ENCODE results near the gene POR.

POR gene

GRCh38 chr7:75916685-75917634, 2.0 kb downstream of the POR start:
- no peak for DNase-seq

- DNase-seq = no peak
Measured at GRCh38 chr7:75920431-75921161, 5.6 kb downstream of the POR start.

GRCh38 chr7:75921479-75921878, 6.5 kb downstream of the POR start:
- no peak for DNase-seq

GRCh38 chr7:75922966-75923603, 8.1 kb downstream of the POR start:
- no peak for DNase-seq

GRCh38 chr7:75924256-75924655, 9.3 kb downstream of the POR start:
- DNase-seq = no peak

GRCh38 chr7:75924889-75925288, 9.9 kb downstream of the POR start:
- DNase-seq = no peak

- DNase-seq = no peak
Measured at GRCh38 chr7:75925717-75926435, 10.9 kb downstream of the POR start.

- no peak for DNase-seq
Measured at GRCh38 chr7:75928568-75928914, 13.6 kb downstream of the POR start.

- DNase-seq = peak; percentile 94
Measured at GRCh38 chr7:75931680-75932079, 16.7 kb downstream of the POR start.

GRCh38 chr7:75937958-75938786, 23.2 kb downstream of the POR start:
- DNase-seq = no peak

GRCh38 chr7:75938921-75939320, 24.0 kb downstream of the POR start:
- DNase-seq = no peak

GRCh38 chr7:75943864-75944263, 28.9 kb downstream of the POR start:
- no peak for DNase-seq

- no peak for DNase-seq
Measured at GRCh38 chr7:75944507-75944906, 29.6 kb downstream of the POR start.

GRCh38 chr7:75945297-75946168, 30.6 kb downstream of the POR start:
- no peak for DNase-seq

GRCh38 chr7:75946207-75946855, 31.4 kb downstream of the POR start:
- no peak for DNase-seq

GRCh38 chr7:75948179-75948578, 33.2 kb downstream of the POR start:
- no peak for DNase-seq

GRCh38 chr7:75950111-75950681, 35.2 kb downstream of the POR start:
- no peak for DNase-seq

- no peak for DNase-seq
Measured at GRCh38 chr7:75951506-75951905, 36.6 kb downstream of the POR start.

- DNase-seq = no peak
Measured at GRCh38 chr7:75953431-75953830, 38.5 kb downstream of the POR start.

- no peak for DNase-seq
Measured at GRCh38 chr7:75953931-75954330, 39.0 kb downstream of the POR start.

Measured in NCI-H1417 treated with DMSO at 0.1 percent for 48 hours (cell line).